ENCODE results near the gene TOM1L2.
"Not testable (repeated sequence)": the region's sequence is repeated elsewhere in the genome, so short reads cannot be mapped to it uniquely, and the experiment has no call there.

The TOM1L2 gene

DNA sequence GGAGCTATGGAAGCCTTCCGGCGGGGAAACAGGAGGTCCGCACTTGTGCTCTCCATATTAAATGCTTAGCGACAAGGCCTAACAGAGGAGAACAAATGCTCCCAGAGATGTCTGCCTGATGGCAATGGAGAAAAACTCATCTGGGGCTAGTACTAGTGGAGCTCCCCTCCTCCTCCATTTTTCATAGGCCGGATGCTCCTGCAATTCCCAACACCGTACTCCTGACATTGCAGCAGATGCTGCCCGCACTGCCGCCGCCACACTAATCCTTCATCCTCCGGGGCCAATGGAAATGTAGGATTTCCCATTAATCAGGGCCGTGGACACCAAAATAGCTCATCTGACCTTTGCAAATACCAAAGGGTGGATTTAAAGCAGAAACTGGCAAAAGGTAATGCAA lies 27.5 kb downstream of the TOM1L2 start:
- no peak for DNase-seq (ENCODE audit: low read depth in 3 of 3, low spot score in 1 of 3)

DNA sequence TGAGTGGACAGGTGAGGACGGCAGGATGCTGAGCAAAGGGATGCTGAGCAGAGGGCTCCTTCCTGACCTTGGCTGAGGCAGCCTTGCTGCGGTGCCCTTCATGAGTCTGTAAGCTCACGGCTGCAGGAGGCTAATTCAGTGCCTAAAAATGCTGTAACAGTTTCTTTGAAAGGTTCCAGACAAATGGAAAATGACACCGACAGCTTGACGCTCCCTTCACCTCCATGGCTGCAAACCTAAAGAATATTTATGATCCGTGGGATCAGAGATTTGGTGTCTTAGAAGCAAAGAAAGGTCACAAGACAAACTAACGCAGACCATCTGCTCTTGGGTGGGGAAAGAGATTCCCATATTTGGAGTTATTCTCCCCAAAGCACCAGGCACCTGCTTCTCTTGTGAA lies 28.0 kb downstream of the TOM1L2 start:
- DNase-seq (ENCODE audit: low read depth in 3 of 3, low spot score in 1 of 3) = no peak

DNA sequence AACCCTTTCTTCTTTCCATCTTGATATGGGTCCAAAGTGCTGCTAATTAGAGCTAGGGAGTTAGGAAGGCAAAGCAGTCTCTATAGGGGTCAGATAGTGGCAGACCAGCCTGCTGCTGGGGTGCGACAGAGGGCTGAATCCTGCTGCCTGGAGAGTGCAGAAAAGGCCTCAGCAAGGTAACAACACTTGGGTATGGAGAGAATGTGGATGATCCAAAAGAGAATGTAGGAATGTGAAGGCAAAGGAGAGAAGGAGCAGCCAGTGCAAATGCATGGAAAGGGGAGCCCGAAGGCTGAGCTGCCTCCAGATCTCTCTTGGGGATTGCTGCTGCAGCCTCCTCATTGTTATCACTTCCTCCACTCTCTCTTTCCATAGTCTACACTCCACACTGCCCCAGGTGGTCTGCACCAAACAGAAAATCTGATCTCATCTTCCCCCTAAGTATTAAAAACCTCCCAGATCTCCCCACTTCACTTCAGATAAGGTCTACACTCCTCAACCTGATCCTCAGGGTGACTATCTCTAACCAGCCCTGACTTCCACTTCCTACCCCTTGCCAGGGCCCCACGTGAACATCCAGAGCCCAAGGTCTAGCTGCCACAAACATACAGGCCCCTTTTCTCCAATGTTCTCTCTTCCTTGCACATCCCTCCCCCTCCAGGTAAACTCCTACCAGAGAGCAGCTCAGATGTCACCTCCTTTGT lies 28.8 kb downstream of the TOM1L2 start:
- DNase-seq (ENCODE audit: low read depth in 3 of 3, low spot score in 1 of 3) = no peak

DNA sequence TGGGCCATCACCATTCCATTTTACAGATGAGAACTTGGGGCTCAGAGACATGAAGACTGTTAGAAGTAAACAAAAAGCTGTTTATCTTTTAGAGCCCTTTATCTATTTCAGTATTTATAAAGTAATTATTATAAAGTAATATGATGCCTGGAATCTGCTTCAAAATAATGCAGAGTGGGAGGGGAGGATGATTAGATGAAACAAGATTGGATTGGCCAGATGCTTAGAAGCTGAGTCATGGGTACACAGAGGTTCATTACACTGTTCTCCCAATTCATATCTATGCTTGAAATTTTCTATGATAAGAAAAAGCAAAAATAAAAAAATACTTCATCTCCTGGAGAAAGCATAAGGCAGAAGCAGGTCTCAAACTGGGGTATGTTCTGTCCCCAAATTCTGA lies 29.4 kb downstream of the TOM1L2 start:
- DNase-seq (ENCODE audit: low read depth in 3 of 3, low spot score in 1 of 3) = no peak

DNA sequence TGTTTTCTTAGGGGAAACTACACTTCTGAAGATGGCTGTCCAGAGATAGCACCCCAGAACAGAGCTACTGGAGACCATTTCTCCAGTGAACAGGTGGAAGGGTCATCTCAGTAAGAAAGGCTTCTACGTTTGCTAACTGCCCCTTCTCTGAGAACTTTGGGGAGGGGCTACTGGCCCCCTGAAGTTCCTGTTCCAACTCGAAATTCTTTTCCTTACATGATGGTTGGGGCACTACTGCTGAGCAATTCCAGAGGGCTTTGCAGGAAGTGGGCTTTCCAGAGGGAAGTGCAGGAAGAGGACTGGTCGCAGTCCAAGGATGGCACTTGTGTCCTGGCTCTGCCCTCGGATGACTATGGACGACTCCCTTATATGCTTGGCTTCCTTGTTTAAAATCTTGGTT lies 31.2 kb downstream of the TOM1L2 start:
- no peak for DNase-seq (ENCODE audit: low read depth in 3 of 3, low spot score in 1 of 3)

DNA sequence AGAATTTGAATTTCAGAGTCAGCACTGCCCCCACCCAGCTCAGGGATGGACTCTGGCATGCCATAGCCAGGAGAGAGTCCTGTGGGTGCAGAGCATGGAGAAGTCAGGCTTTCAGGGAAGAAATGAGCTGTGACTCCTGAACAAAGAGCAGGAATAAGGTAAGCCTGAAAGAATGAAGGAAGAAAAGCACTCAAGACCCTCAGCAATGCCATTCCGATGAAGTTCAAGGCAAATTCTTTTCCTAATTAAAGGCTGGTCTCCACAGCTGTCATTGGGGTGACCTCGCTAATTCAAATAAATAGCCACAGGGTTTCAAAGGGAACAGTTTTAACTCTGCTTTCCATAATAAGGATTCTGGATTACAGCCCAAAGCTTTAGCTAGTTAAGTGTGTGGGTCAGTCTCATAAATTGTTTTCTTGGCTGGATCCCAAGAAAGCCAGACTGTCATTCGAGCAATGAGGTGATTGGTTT lies 31.7 kb downstream of the TOM1L2 start:
- no peak for DNase-seq (ENCODE audit: low read depth in 3 of 3, low spot score in 1 of 3)

DNA sequence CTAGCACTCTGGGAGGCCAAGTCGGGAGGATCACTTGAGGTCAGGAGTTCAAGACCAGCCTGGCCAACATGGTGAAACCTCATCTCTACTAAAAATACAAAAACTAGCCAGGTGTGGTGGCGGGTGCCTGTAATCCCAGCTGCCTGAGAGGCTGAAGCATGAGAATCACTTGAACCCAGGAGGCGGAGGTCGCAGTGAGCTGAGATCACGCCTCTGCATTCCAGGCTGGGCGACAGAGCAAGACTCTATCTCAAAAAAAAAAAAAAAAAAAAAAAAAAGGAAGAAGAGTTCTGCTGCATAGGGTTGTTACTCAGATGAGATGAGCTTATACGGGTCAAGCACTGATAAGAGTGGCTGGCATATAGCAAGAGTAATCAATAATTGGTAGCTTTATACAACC lies 32.3 kb downstream of the TOM1L2 start:
- DNase-seq (ENCODE audit: low read depth in 3 of 3, low spot score in 1 of 3) = not testable (repeated sequence)

DNA sequence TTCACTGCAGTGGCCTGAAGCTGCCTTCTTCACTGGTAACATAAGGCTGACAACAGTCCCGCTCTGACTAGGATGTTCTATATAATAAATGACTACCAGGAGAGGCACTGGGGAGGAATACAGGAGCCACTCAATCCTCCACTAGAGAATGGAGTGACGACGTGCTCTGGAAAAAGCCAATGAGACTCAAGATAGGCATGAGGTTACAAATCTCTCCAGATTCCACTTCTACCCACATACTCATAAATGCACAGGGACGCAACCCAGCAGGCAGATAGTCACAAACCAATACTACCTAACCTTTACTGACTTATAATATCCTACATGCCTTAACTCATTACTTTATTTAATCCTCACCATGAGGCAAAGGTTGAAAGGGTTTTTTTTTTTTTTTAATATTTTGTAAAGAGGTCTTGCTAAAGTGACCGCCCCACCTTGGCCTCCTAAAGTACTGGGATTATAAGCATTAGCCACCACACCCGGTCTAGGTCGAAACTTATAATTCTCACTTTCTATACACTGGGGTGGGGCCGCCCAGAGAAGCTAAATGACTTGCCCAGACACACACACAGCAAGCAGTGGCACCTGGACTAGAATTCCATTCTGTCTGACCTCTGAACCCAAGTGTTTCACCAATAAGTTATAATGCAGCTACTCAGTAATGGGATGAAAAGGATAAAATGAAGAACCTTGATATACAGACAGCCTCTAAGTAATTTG lies 33.7 kb downstream of the TOM1L2 start:
- DNase-seq (ENCODE audit: low read depth in 3 of 3, low spot score in 1 of 3) = no peak

DNA sequence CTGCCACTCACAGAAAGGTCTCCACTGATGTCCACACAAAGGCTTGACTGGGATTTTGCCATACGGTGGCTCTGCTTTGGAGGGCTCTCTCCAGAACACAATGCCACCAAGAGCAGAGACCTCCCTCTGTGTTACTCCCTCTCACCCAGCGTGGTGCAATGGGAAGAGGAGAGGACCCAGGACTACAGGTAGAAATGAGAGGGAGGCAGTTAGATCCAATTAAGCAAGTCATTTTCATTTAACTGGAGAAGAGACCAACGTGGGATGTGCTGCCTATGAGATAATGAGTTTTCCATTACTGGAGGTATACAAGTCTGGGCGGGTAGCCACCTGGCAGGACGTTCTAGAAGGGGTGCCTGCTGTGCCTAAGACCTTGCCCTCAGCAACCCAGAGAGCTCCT lies 34.2 kb downstream of the TOM1L2 start:
- DNase-seq (ENCODE audit: low read depth in 3 of 3, low spot score in 1 of 3) = no peak

DNA sequence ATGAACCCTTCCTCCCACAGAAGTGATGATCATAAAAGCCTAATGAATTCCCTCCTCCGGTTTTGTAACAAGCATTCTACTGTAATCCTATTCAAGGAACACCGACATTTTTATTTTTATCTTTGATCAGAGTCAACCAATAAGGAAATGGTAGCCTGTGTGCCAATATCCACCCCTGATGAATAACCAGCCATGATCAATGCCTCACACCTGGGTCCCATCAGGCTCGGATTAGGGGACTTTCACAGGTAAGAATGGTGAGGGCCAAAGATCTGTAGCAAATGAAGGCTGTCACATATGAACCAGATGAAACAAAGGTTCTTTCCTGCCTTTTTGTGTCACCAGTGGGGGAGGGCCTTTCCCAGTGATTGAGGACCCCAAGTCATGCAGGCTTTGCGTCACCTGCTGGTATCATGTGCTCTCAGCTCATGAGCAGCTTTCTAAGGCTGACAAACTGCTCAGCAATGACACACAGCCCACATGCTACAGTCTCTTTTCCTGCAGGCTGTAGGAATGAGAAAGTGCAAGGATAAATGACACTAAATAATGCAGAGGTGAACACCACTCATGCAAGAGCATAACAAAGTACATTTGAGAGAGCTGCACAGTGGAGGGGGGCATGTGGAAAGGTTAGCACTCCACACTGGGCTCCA lies 34.9 kb downstream of the TOM1L2 start:
- DNase-seq (ENCODE audit: low read depth in 3 of 3, low spot score in 1 of 3) = no peak

DNA sequence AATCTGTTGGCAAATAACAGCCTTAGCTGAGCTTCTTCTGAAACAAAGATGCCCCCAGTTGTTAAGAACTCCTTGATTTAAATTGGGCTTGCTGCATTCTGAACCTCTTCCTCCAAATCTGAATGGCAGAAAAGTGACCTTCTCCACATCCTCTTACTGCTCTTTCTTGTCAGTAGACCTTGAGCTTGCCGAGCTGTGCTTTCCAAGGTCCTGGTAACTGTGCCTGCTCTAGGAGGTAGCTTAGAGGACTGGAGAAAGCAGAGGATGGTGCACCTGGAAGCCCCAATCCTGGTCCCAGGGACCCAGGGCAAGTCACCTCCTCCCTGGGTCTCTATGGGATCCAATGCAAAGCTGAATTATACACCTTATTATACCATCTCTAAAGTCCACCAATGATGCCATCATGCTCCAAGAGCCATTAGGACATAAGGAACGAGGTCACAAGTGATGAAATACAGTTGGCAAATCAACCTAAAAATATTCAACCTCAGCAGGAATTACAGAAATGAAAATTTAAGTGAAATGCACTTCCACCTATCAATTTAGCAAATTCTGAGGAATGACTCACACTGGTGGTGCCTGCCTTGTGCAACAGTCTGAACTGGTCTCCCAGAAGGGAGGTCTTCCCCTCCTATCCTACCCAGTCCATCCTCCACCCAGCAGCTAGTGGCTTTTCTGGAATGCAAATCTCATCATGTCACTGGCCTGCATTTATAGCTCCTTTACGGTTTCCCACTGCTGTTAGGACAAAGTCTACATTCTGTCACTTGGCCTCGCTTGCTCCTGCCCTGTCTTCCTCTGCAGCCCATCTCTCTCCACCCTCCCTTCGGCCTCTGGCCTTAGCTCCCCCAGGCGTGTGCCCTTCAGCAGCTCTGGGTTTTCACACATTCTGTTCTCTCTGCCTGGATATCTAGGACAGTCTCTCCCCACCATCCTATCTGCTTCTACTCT lies 36.6 kb downstream of the TOM1L2 start:
- DNase-seq (ENCODE audit: low read depth in 3 of 3, low spot score in 1 of 3) = no peak

DNA sequence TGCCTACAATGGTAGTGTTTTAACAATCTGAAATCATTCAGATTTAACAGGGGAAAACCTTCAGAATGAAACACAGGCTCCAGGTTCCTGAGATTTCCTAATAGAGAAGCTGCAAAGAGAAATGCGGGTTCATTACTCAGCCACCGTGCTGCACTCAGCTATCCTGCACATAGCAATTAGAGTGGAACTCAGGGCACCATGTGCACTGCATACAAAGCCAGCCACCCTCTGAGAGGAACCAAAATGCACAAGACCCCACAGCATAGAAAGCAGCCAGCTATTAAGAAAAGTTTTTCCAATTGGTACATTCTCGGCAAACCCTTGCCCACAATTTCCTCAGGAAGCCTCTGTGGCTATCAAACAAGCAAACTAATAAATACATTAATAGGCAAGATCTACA lies 37.4 kb downstream of the TOM1L2 start:
- no peak for DNase-seq (ENCODE audit: low read depth in 3 of 3, low spot score in 1 of 3)

DNA sequence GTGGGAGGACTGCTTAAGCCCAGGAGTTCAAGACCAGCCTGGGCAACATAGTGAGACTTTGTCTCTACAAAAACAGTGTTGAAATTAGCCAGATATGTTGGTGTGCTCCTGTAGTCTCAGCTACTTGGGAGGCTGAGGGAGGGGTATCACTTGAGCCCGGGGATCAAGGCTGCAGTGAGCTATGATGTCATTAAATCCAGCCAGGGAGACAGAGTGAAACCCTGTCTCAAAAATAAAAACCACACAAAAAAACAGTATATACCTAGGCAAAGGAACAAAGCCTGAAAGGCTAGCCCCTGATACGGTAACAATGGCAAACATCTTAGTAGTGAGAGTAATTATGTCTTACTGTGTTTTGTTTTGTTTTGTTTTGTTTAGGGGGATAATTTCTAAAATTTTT lies 38.0 kb downstream of the TOM1L2 start:
- no peak for DNase-seq (ENCODE audit: low read depth in 3 of 3, low spot score in 1 of 3)

DNA sequence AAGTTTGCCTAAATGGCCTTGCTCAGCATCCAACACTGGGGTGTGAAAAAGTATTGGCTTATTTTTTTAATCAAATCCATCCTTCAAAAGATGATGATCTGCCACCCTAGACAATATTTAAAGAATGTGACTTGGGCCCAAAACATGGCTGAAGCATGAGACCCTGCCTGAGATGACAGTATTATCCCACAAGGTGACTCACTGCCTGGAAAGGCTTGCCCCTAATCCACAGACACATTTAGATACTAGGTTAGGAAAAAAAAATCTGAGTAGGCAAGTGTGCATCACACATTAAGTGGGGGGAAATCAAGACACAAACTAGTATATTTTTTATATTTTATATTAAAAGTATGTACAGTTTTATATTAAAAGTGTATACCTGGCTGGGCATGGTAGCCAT lies 38.4 kb downstream of the TOM1L2 start:
- DNase-seq (ENCODE audit: low read depth in 3 of 3, low spot score in 1 of 3) = no peak

DNA sequence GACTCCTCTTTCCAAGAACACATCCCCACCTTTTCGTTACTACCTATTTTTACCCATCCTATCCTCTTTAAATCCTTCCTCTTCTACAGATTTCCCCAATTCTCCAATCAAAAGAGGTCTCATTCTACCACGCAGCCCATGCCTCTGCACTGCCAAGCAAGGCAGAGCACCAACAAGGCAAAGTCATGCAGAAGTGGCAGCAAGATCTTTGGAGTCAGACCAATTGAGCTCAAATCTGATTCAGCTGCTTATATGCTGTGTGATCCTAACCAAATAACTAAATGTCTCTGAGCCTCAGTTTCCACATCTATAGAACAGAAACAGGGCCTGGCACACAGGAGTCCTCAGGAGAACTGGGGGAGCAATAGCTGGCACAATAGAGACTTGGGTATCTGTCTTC lies 41.0 kb downstream of the TOM1L2 start:
- no peak for DNase-seq (ENCODE audit: low read depth in 3 of 3, low spot score in 1 of 3)

DNA sequence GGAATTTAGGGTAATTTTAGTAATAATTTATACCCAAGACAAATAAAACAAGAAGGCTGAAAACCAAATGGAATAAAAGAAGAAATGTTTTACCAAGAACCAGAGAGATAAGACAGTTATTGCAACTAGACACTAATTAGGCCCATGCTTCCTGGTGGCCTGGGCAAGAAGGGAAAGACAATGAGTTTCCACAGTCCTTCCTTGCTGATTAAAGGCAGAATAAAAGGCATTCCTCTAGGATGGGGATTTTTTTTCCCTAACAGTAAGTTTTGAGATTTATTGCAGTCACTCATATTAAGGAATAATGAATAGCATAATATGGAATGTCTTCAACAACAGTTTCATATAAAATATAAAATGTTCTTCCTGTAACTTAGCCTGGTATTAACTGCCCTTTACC lies 41.5 kb downstream of the TOM1L2 start:
- DNase-seq (ENCODE audit: low read depth in 3 of 3, low spot score in 1 of 3) = no peak

DNA sequence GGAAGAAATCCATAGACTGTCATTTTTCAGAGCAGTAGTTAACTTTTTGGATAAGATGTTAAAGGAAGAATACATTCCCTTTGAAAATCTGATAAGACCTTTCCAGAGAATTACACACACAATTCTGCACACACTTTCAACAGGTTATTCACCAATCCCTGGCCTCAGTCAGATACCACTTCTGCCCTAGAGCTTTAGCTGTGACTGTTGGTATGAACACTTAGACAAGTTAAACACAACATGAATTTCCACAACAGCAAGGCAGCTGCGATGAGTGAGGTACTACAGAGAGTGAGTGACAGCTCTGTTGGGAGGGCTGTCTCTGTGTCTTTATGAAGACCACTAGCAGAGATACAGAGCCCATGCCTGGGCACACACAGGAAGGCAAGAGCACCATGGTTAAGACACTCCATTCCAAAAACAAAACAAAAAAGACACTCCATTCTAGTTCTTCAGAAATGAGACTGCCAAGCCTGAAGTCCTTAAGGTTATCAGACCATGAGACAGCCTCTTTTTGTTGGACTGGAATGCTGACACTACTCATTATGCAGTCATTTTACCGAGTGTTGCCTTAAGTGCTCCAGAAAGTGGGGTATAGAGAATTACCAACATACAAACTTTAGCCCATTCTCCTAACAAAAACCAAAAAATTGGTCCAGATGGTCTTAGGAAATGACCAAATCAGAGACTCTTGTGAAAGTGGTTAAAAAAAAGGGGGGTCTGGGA lies 42.4 kb downstream of the TOM1L2 start:
- DNase-seq (ENCODE audit: low read depth in 3 of 3, low spot score in 1 of 3) = no peak

DNA sequence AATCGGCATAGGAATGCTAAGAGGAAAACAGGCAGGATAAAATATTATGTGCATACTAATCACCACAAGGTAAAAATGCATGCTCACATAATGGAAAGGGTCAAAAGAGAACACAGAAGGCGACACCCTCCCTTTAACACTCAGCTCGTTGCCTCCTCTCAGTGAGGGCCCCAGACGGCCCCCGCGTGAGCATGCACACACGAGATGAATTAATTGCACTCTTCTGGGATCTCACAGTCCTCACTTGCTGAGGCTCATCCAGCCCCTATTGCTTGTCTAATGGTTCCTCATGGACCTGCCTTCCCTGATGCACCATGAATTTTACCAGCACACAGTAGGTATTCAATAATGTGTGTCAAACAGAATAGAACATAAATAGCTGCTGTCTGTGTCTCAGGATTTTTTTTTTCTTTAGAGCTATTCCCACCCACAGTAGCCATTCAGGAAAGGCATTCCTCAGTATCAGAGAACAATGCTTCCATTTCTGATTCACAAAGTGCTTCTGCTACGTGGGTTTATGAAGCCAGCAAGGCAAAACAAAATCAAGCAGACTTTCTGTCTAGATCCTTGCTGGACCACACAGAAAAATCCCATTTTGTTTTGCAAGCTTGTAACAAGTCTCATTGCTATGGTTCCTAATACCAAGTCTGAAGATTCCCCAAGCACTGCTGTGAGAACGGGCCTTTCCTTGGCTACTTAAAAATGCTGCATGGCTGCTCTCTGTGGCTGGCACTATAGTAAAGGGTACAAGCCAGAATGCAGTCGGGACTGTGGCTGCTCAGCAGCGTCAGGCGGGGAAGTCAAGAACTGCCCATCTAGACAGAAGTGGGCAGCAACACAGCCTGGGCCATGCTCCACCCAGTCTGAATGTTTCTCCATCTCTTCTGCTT lies 43.6 kb downstream of the TOM1L2 start:
- DNase-seq (ENCODE audit: low read depth in 3 of 3, low spot score in 1 of 3) = no peak

DNA sequence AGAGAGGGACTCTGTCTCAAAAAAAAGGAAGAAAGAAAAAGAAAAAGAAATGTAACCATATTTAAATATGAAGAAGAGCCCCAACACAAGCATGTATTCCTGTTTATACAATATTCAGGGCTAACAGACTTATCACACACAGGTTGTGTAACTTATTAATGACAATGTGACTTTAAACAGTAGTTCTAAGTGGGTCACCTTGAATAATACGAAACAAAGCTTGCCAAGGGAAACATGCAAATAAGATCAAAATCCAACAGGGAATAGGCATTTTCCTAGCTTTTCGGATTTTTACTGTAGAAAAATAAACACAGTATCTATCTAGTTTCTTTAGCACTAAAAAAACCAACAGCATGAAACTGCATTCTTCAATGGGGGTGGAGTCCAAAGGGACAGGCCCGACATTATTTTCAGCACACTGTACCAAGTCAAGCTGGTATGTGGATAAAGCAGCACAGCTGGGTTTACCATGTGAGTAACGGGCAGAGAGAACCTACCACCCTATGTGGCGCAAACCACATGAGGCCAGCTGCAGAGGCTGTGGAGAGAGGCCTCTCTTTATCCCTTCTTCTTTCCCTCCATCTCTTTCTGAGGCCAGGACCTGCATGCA lies 45.3 kb downstream of the TOM1L2 start:
- no peak for DNase-seq (ENCODE audit: low read depth in 3 of 3, low spot score in 1 of 3)

Data from stimulated activated CD4-positive, alpha-beta T cell treated with anti-CD3 and anti-CD28 coated beads, TNF-alpha, amount 100 ng/mL, for 1 hour (primary cell).